A673 (cell line): Measurements from ENCODE around the gene ACADL.

Source experiments
- CTCF ChIP-seq: fragments of 300-800, 200-600 bp; sonication (generic); conservative IDR thresholded peaks from 2 replicates; pipeline ENCODE4 v1.5.1; 2017; ENCODE audit warnings: low read depth, mild to moderate bottlenecking, antibody characterized with exemption, low read length, moderate library complexity, mixed read lengths
- EZH2 ChIP-seq: fragments of 200-600 bp; sonication (generic); IDR thresholded peaks from 2 replicates; pipeline ENCODE4 v1.6.1; 2017; ENCODE audit warnings: borderline replicate concordance, low read depth, mild to moderate bottlenecking, mixed read lengths, antibody characterized with exemption, low read length; ENCODE audit not compliant: poor library complexity, severe bottlenecking

GRCh38 chr2:210172219-210172575, 53.0 kb downstream of the ACADL start:
- TF ChIP-seq CTCF (no peak), EZH2 (no peak)
